ENCODE data around the gene ZNF771. TPM values are rescaled to one million over a fixed set of nuclear protein-coding genes. Genes with fewer than 3 reads are reported as not detected.

ZNF771 gene
- total and polyA plus RNA-seq, 9 of the 15 experiments (the other 6 are each of a cell fraction or from before 2014, with no cell fraction given), result 1.5 to 12.6 (median 4.4) TPM

- Histone ChIP-seq H3K27me3 (ENCODE audit: control insufficient read depth in 2 of 2, insufficient read depth in 2 of 2, low read length in 2 of 2) (no peaks in the 10 kb centered on the region), H3K9me1 (ENCODE audit: control insufficient read depth, insufficient read depth, low read length) (no peaks in the 10 kb centered on the region), H3K27ac (ENCODE audit: extremely low read depth, low read depth, low read length) (no peak overlapping the region), H3K36me3 (ENCODE audit: control insufficient read depth, insufficient read depth, low read length) (peaks cover 7% of the 10 kb centered on the region; the same call in 1 of the 3 replicates), H3K4me2 (ENCODE audit: insufficient read depth, low read length) (no peak overlapping the region), H2AFZ (ENCODE audit: low read depth, low read length) (no peak overlapping the region), H3K4me1 (replicated peaks in 1 of 2; ENCODE audit: control insufficient read depth in 2 of 2, insufficient read depth in 2 of 2, low read length in 2 of 2) (peaks cover 40 to 64% of the 10 kb centered on the region in 2 experiments), H3K79me2 (ENCODE audit: control insufficient read depth, insufficient read depth, low read length) (peaks cover 16% of the 10 kb centered on the region), H4K20me1 (replicated peaks; ENCODE audit: control insufficient read depth, insufficient read depth, low read length) (no peaks in the 10 kb centered on the region), H3K4me3 (no peak overlapping the region), H3K9me3 (replicated peaks; ENCODE audit: control insufficient read depth, insufficient read depth, low read depth, low read length) (no peaks in the 10 kb centered on the region), H3K9ac (ENCODE audit: insufficient read depth in 1 of 2, low read depth in 2 of 2, low read length in 2 of 2) (peak overlapping the region in 1 of 2 experiments; percentile 38; a peak in 2 of 4 replicates)
- no peak for FAIRE-seq
- no peak for ATAC-seq
- ChIA-PET CTCF (ENCODE audit: low intra/inter-chr PET ratio) (no interaction called here), POLR2A (interaction anchor here (0.6 kb wide), 1 partner anchor 985 kb away, joined by 3 read pairs; no protein-coding TSS in a partner anchor)
- DNase-seq (ENCODE audit: extremely low read depth in 1 of 4, low spot score in 3 of 4), result no peak
- TF ChIP-seq NFIC (IDR thresholded peaks at IDR 0.05), result peak; percentile 91
- no peak for TF ChIP-seq GTF2B (IDR thresholded peaks at IDR 0.05; ENCODE audit: extremely low read depth, insufficient read length)
- TF ChIP-seq TEAD2 (tag; IDR thresholded peaks at IDR 0.05), result no peak
- intact Hi-C loops (cut with micrococcal nuclease), result loop anchor here (10.0 kb wide), 1 partner anchor 311 kb away; the partner anchor contains the start of gene ALDOA
- BruUV-seq (replicated peaks), result no TSS peak
- in situ Hi-C loops (cut with MboI), result no loop called here
- 81% methylated on average over 7 of the region's 8 CpGs for WGBS (ENCODE audit: insufficient coverage, low coverage, missing lambda C conversion rate)
These were observed 31.5 kb upstream of the ZNF771 start for GRCh38 chr16:30375864-30376263.

- BruUV-seq (replicated peaks), result no TSS peak
- Histone ChIP-seq H2AFZ (ENCODE audit: low read depth, low read length) (no peak overlapping the region; the same call in 1 of the 2 replicates), H3K4me1 (replicated peaks in 1 of 2; ENCODE audit: control insufficient read depth in 2 of 2, insufficient read depth in 2 of 2, low read length in 2 of 2) (peaks cover 43 to 65% of the 10 kb centered on the region in 2 experiments), H3K9me3 (replicated peaks; ENCODE audit: control insufficient read depth, insufficient read depth, low read depth, low read length) (no peaks in the 10 kb centered on the region), H4K20me1 (replicated peaks; ENCODE audit: control insufficient read depth, insufficient read depth, low read length) (no peaks in the 10 kb centered on the region), H3K27ac (ENCODE audit: extremely low read depth, low read depth, low read length) (peak overlapping the region; percentile 92), H3K4me3 (no peak overlapping the region), H3K36me3 (ENCODE audit: control insufficient read depth, insufficient read depth, low read length) (peaks cover 7% of the 10 kb centered on the region; the same call in 1 of the 3 replicates), H3K4me2 (ENCODE audit: insufficient read depth, low read length) (peak overlapping the region; percentile 26; the same call in 1 of the 2 replicates), H3K9me1 (ENCODE audit: control insufficient read depth, insufficient read depth, low read length) (no peaks in the 10 kb centered on the region), H3K27me3 (ENCODE audit: control insufficient read depth in 2 of 2, insufficient read depth in 2 of 2, low read length in 2 of 2) (no peaks in the 10 kb centered on the region), H3K9ac (ENCODE audit: insufficient read depth in 1 of 2, low read depth in 2 of 2, low read length in 2 of 2) (peak overlapping the region; percentile 81 to 88; a peak in 3 of 4 replicates), H3K79me2 (ENCODE audit: control insufficient read depth, insufficient read depth, low read length) (peaks cover 16% of the 10 kb centered on the region)
- intact Hi-C loops (cut with micrococcal nuclease) (loop anchor here (10.0 kb wide), 1 partner anchor 312 kb away; the partner anchor contains the start of gene ALDOA), in situ Hi-C loops (cut with MboI) (no loop called here)
- POLR2A ChIA-PET, result interaction anchor here (0.6 to 2.3 kb wide), 2 partner anchors 20 to 985 kb away, joined by 3 to 6 read pairs; no protein-coding TSS in a partner anchor
- WGBS (ENCODE audit: insufficient coverage, low coverage, missing lambda C conversion rate), result 86% methylated on average over 7 of the region's 8 CpGs
- DNase-seq (ENCODE audit: extremely low read depth in 1 of 4, low spot score in 3 of 4) (no peak), FAIRE-seq (no peak), ATAC-seq (no peak)
- CTCF ChIA-PET (ENCODE audit: low intra/inter-chr PET ratio), result no interaction called here
- TF ChIP-seq NR2C1 (IDR thresholded peaks at IDR 0.05) (peak; percentile 22; the same call in 1 of the 2 replicates), NR2C1 (tag; IDR thresholded peaks at IDR 0.05) (no peak), CTCFL (IDR thresholded peaks at IDR 0.05; ENCODE audit: borderline replicate concordance, insufficient read depth, low read depth, low read length, poor library complexity, severe bottlenecking) (no peak), CHAMP1 (IDR thresholded peaks at IDR 0.05) (no peak)
These were observed 30.9 kb upstream of the ZNF771 start for GRCh38 chr16:30376461-30376902.

Measured in K562 (cell line).